HG03342 (cell line): ENCODE data around the gene TTLL1.
A peak's percentile ranks its signal among the peaks of the same experiment; 100 is the strongest.

ENCODE experiments used
- ATAC-seq: cut with Tn5 transposase; IDR thresholded peaks from one replicate; pipeline ENCODE4 v1.9.1; 2021; ENCODE audit warnings: mild to moderate bottlenecking, moderate library complexity; ENCODE audit not compliant: unreplicated experiment

Gene TTLL1

DNA sequence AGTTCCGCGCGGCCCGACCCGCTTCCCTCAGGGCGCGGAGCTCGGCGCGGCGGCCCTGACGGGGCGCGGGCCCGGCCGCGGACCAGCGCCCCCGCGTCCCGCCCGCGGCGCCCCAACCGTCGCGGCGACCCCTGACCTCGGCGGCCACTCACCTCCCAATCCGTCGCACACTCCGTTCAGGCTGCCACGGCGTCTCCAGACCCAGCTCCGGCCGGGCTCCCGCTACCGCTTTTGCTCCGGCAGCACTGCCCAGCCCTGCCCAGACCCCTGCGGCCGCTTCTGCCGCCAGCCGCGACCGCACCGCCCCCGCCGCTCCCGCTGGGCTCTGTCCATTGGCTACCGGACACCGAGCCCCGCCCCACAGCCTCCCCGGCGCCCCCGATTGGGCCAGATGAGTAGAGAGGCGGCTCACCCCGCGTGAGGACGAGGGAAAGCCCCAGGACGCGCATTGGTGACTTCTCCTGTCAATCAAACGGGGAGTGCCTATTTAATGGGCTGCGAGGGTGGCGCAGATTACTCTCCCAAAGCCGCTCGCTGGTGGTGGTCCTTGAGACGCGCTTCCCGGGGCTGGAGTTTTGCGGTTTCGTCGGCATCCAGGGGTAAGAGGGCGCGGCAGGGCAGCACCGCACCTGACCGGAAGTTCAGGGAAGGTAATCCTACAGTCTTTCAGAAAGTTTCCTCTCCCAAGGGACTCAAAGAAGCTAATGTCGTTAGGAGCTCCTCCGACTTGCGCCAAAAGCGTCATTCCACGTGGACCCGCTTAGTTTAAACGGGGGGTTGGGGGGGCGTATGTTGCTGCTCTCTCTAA lies 74.1 kb downstream of the TTLL1 start, which contains the start of gene PACSIN2:
TSS of gene PACSIN2 (minus strand) at position 281 of the 808 bp plus-strand sequence. CDS start 103,069 bp downstream, outside the sequence.
- peak; percentile 88 for ATAC-seq

DNA sequence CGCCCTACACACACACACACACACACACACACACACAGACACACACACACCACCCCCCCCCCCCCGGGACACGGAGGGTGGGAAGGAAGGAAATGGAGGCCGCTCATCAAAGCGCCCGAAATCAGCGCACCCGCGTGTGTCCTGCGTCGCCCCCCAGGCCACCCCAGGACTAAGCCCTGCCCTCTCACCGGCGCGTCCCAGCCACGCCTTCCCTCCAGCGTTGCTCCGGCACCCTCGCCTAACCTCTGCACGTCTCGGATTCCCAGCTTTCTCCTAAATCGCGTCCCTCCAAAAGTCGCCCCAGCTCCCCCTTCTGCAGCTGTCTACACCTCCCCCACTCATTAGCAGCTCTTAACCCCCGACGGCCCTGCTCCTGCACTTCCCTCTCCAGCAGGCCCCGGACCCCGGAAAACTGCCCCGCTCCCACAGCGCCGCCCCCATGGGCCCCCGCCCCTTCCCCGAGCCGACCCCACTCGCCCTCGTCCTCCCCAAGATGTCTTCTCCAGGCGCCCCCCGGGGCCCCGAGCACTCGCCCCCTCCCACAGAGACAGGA lies 74.8 kb downstream of the TTLL1 start:
- no peak for ATAC-seq

DNA sequence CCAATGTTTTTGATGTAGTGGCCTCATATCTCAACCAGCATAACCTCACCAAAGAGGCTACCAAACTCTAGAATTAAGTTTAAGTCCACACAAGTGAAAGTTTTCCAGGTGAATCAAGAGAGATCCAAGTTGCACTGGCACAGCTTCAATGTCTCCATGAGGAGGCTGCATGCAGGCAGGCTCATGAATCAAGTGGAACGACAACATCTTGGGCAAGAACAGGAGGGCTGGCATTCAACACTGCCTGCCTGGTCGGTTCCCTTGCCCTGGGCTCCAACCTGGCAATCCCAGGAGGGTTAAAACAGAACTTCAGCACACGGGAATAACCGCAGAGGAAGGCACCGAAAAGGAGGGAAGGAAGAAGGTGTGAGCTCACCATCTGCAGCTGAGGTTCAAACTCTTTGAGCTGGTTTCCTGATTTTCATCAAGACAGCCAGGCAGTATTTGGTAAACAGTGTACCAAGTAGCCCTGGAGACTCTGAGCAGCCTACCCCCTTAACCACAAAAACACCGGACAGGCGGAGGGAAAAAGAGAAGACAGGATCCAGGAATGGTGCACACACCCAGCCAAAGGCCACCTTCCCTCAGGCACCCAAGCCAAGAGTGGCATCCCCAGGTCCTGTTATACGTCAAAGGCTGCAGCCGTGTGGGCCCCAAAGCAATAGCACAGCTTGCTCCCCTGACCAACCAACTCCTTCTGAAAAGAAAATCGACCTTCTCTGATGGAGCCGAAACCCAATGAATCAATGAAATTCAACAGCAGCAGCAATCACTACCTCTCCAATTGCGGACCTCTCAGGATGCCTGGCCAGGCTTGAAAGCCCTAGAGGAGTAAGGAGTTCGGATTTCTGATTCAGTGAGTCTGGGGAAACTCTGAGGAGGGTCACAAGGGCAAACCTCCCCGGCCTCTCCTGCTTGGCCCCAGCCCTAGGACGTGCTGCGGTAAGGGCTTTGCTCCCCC lies 75.6 kb downstream of the TTLL1 start:
- no peak for ATAC-seq

DNA sequence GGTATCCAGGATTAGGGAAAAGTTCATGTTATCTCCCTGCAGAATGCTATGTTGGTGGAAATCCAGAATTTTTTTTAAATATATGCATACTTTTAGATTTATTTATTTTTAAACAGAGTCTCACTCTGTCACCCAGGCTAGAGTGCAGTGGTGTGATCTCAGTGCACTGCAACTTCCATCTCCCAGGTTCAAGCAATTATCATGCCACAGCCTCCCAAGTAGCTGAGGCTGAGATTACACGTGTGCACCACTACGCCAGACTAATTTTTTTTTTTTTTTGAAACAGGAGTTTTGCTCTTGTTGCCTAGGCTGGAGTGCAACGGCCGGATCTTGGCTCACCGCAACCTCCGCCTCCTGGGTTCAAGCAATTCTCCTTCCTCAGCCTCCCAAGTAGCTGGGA lies 76.8 kb downstream of the TTLL1 start:
- no peak for ATAC-seq

DNA sequence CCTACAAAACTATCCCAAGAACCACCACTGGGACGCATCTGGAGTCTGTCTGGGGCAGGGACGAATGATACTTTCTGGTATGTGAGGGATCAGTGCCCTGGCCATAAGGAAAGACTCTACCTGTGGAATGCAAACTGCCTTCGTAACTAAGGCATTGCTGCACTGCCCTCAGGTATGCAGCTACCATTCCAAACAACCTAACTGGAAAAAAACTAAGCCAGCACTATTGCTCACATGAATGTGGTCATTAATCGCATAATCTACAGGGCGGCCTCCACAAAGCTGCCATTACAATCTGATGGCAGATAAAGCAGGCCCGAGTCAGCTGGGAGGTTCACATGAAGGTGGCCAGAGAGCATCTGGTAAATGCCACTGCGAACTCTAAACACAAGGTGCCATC lies 78.1 kb downstream of the TTLL1 start:
- no peak for ATAC-seq

DNA sequence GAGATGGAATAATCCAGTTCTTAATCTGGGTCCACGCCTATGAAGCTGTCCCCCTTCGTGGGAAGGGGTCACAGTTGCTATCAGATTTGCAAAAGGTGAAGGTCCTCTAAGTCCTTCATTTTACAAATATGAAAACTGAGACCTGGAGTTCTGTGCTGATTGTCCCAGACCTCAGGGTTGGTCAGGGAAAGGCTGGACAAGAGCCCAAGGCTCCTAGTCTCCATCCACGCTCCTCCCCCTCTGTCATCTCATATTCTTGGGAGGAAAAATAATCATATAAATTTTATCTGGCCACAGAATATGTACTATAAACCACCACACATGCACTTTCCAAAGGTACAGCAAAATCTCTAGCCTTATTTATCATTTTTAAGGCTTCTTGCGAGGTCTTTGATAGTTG lies 79.7 kb downstream of the TTLL1 start:
- ATAC-seq = no peak

DNA sequence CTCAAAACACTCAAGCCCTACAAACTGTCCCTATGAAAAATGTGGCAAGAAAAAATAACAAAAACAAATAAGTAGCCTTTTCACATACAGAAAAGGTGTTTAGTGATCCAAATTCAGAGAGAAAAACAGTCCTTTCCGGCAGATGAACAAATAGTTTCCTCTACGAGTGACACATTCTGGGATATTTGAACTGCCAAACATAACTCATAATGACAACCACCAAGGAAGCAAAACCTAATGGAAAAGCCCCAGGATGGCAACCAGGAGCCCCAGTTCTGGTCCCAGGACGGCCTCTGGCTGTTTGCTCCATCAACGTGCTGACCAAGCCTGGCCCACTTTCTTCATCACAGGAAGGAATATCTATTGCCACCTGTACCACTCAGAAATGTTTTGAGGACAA lies 80.3 kb downstream of the TTLL1 start:
- no peak for ATAC-seq

DNA sequence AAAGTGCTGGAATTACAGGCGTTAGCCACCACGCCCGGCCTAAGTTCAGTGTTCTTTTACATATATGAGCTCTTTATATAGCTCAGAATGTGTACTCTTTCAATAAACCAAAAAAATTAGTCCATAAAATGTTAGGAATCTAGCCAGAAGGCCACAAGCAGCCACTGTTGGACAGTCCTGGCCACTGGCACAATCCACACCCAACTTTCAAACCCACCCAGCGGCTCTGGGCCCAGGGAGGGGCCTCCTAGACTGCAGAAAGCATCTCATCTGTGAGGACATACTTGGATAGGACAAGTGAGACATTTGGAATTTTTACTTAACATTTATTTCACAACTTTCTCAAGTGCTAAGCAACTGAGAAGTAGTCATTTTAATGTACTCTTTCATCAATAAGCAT lies 80.7 kb downstream of the TTLL1 start:
- no peak for ATAC-seq

DNA sequence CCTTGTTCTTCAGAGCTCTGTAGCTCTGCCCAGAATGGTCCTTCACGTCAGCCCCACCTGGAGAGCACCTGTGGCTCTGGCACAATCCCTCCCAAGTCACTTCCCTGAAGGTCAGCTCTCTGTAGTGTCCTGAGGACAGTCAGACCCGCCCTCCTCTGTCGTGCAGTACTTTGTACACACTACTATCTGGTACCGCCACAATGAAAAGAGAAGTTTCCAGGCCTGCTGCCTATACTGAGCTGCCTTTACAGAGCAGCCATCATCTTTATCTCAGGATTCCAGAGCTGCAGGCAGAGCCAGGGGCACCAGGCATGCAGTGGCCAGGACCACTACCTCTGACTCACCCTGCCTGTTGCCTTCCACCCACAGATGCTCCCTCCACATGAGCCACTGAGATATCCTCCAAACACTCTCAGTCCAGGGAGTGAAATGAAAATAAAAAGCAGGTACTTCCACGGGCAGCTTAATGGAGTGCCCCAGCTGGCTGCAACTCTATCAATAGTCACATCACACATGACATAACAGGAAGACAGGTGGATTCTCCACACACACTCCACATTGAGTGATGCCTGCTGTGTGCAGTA lies 81.6 kb downstream of the TTLL1 start:
- ATAC-seq = no peak

DNA sequence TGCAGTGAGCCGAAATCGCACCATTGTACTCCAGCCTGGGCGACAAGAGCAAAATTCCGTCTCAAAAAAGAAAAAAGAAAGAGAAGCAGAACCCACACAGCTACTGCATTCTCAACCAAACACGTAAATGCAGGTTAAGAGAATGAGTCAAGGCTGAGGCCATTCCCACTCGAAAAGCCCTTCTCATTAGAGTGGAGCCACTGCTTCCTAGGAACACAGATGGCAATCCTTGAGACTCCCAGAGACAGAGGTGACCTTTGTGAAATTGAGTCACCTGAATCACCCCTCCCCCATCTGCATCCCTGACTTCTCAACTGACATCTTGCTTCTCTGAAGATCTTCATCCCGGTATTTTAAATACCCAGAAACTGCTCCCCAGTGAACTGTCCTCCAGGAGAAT lies 82.4 kb downstream of the TTLL1 start:
- ATAC-seq = no peak

DNA sequence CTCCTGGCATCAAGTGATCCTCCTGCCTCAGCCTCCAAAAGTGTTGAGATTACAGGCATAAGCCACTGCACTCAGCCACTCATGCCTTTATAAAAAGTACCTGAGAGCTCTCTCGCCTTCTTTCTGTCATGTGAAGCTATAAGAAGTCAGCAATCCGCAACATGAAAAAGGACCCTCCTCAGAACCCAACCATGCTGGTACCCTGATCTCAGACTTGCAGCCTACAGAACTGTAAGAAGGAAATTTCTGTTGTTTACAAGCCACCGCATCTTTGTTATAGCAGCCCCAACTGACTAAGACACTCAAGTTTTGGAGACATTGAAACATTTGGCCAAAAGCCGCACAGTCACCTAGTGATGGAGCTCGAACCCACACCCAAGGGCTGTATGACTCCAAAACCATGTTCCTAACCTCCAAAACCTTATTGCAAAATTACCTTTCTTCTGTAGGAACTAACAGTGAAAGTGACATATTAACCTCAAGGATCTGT lies 83.1 kb downstream of the TTLL1 start:
- ATAC-seq = no peak

DNA sequence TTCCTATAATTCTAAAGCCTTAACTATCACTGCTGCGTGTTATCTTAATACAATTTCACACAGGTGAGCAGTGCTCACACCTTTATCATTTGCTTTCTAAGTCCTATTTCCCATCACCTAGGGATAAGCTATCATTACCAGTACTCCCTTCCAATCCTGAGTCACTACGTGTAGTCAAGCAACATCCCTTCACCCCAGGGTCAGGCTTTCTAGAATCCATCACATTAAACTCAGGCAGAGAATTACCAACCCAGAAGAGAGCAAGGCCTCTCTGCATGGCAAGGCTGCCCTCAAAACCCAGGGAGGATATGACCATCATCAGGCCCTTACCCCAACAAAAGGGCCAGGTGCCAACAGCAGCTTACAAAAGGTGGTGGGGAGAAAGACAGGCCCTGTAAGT lies 84.1 kb downstream of the TTLL1 start:
- ATAC-seq = no peak

DNA sequence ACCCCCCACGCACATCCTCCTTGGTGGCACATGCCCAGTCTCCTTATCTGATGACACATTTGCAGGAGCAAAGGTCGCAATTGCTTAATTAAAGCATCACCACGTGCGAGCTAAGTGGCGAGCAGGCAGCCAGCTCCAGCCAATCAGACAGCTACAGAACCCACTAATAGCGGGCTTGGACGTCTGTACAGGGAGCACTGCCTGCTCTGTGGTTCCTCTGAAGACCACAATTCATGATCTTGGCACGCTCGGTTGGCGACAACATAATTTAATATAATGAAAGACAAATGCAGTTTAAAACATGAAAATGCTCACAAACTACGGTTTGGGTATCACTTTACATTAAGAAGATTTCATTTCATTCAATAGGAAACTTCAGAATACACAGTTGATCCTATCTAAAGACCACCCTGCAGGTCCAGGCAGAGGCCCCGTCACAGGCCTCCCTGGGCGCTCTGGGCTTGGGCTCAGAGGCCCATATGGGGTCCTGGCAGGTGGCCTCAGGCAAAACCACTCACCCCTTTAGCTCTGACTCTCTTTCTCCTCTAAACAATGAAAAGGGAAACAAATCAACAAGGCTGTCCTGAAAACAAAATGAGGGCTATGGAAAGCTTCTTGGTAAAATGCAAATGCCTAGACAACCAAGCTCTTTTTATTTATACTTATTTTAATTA lies 84.7 kb downstream of the TTLL1 start:
- ATAC-seq = no peak

DNA sequence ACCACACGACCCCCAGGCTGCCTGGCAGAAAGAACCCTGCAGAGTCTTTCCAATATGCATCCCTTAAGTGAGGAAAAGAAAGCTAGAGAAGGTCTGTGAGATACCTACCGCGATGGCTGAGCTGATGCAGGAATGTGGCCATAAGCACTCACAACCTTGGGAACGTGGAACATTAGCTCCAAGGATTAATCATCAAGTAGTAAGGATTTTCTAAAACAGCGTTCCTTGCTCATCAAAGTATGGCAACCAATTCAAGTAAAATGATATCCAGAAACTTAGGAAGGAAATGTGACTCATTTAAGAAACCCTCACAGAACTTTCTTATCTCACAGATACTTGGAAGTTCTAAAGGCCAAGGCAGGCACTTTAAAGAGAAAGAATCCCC lies 87.0 kb downstream of the TTLL1 start:
- ATAC-seq = no peak

DNA sequence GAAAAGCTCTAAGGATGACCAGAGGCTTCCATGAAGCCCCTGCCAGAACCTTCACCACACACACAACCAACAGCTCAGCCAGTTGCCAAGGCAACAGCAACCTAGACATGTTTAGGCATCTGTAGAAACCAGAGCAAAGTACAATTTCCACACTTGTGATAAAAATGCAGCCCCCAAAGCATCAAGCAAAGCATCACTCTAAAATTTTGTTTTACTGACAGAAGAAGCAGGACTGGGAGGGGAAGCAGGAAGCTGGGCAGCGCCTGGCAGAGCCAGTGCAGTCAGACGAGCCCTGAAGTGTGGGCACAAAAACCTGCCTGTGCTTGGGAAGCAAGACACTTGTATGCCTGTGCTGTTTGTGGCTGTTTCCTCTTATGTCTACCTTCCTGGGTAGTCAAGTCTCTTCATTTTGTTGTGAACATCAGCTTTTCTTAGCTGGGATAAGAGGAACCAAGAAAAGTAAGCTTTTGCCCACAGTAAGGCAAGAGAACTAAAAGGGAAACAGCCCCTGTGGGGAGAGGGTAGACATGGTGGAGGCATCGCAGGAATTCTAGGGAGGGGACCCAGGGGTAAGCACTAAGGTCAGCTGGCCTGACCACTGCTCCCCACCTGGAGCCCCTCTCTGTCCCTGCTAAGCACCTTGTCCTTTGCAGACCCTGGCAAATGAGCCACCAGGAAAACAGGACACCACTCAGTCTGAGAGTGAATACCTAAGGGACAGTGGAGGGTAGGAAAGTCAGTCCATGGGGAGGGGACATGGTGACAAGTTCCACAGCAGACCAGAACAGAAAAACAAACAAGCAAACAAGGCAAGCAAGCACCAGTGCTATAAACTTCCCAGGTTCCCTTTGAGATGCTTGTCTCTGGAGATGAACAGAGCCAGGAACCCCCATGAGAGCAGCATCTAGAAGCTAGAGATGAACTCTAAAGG lies 87.7 kb downstream of the TTLL1 start:
- ATAC-seq = no peak

DNA sequence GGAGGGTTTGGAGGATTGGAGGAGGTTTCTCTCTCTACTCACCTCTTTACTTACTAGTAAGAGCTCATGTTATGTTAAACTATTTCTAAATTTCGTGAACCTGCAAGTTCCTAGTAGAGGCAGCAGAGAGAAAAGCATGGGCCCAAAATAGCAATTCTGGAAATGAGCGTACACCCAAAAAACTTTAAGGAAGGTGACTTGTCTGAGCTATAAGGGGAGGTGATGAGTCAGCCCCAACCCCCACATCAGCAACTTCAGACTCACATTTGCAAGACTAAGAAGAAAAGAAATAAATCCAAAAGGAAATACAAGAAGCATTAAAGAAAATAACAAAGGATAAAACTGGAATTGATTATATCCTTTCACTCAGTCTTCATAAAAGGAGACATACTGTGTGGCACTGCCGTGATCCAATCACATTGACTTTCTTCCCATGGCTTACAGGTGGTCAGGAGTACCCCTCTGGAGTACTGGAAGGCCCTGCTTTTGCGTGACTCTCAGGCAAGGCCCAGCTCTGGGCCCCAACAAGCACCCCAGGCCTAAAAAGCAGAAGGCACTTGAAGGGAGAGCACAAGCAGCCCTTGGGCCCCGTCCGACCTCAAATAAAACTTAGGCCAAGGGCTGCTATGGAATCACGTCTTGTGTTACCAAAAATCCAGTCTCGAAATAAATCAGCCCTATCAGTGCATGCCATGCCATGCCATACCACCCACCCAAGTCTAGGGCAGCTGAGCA lies 88.6 kb downstream of the TTLL1 start:
- no peak for ATAC-seq

DNA sequence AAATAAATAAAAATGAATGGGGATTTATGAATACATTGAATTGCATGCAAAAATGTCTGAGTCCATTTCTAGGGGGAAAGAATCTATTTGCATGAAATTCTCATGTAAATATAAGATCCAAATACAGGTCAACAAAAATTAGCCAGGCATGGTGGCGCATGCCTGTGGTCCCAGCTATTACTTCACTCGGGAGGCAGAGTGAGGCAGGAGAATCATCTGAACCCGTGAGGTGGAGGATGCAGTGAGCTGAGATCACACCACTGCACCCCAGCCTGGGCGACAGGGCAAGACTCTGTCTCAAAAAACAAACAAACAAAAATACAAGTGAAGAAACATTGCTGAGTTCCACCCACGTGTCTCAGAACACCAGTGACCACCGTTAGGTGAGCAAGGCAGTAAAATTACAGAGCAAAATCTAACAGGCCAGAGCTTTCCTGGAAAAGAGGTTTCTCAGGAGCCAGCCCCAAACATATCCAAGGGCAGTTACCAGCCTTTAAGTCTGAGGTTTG lies 91.6 kb downstream of the TTLL1 start:
- no peak for ATAC-seq

DNA sequence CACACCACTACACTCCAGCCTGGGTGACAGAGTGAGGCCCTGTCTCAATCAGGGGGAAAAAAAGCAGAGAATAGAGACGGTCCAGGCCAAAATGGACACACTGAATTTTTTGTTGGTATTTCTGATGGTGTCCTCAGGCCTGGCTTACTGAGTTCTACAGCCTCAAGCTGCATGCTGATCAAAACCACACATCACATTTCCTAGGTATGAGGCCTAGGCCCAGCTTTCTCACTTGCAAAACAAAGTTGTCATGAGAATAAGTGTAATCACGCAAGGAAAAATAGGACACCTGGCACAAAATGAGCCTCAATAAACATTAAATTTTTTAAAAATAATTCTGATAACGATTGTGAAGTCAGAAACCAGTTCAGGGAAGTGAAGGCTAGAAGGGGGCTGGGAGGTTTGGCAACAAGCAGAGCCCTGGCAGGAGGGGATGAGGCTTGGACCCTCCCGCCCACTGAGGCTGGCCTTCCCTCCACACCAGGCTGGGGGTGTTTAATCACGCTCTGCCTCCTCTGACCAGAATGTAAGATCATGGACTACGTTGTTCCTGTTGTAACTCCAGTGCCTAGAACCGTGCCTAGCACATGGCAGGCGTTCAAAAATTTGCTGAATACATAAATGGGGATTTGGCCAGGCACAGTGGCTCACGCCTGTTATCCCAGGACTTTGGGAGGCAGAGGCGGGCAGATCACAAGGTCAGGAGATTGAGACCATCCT lies 92.4 kb downstream of the TTLL1 start:
- ATAC-seq = no peak
